NCI-H2081 (cell line): ENCODE data around the gene E2F1.

Experiments
- DNase-seq, 2 experiments: peaks; one replicate each; lab custom pipeline; 2025; lab: John Stamatoyannopoulos, UW

The E2F1 gene

GRCh38 chr20:33672426-33673113 lies 13.6 kb downstream of the E2F1 start:
- peak; percentile 74 to 89 for DNase-seq

- no peak for DNase-seq
Measured at GRCh38 chr20:33671573-33672288, 14.5 kb downstream of the E2F1 start.

- DNase-seq, result no peak
Measured at GRCh38 chr20:33670715-33671499, 15.3 kb downstream of the E2F1 start.

- no peak for DNase-seq
Measured at GRCh38 chr20:33669873-33670640, 16.1 kb downstream of the E2F1 start.

- no peak for DNase-seq
Measured at GRCh38 chr20:33669224-33669623, 17.0 kb downstream of the E2F1 start.

GRCh38 chr20:33668466-33669155 lies 17.6 kb downstream of the E2F1 start:
- DNase-seq, result no peak

GRCh38 chr20:33667676-33668465 lies 18.3 kb downstream of the E2F1 start:
- DNase-seq, result peak; percentile 82 to 86

- peak in 1 of 2 experiments; percentile 48 for DNase-seq
Measured at GRCh38 chr20:33667245-33667675, 18.9 kb downstream of the E2F1 start.

GRCh38 chr20:33666293-33667244 lies 19.6 kb downstream of the E2F1 start, which contains the start of gene ACTL10:
Gene ACTL10 (plus strand): TSS chr20:33666943. CDS start chr20:33667498, 555 bp downstream.
- peak; percentile 95 to 96 for DNase-seq

- no peak for DNase-seq
Measured at GRCh38 chr20:33664762-33665144, 21.4 kb downstream of the E2F1 start.

GRCh38 chr20:33664085-33664761 lies 22.0 kb downstream of the E2F1 start:
- DNase-seq, result no peak

GRCh38 chr20:33663161-33664084 lies 22.8 kb downstream of the E2F1 start:
- peak; percentile 83 to 86 for DNase-seq

GRCh38 chr20:33662172-33662571 lies 24.0 kb downstream of the E2F1 start, which contains the start of gene C20orf144:
Gene C20orf144 (plus strand): TSS chr20:33662327. CDS start chr20:33662346, 19 bp downstream.
- DNase-seq, result no peak

GRCh38 chr20:33660685-33661058 lies 25.5 kb downstream of the E2F1 start:
- DNase-seq, result no peak

- no peak for DNase-seq
Measured at GRCh38 chr20:33660035-33660684, 26.0 kb downstream of the E2F1 start.

GRCh38 chr20:33659341-33660034 lies 26.7 kb downstream of the E2F1 start:
- DNase-seq, result no peak
